Stimulated activated naive CD4-positive, alpha-beta T cell treated with Interleukin-2 at 50 U/mL for 16 hours (primary cell): ENCODE results near the gene XPR1.
"Not testable (repeated sequence)": the region's sequence is repeated elsewhere in the genome, so short reads cannot be mapped to it uniquely, and the experiment has no call there.

ENCODE experiments used
- DNase-seq: peaks from one replicate; lab custom pipeline; 2025; lab: John Stamatoyannopoulos, UW

The XPR1 gene

DNA sequence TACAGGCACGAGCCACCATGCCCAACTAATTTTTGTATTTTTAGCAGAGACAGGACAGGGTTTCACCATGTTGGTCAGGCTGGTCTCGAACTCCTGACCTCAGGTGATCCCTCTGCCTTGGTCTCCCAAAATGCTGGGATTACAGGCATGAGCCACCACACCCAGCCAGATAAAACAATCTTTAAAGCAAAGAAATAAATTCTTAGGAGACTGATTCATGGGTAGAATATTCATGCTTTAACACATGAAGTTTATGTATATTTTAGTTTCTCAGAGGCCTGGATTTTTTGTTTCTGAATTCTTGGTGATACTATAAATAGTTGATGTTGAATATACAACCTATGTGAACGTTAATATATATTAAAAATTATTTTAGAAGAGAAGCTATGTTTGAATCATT, 153.5 kb downstream of the XPR1 start:
- no peak for DNase-seq

DNA sequence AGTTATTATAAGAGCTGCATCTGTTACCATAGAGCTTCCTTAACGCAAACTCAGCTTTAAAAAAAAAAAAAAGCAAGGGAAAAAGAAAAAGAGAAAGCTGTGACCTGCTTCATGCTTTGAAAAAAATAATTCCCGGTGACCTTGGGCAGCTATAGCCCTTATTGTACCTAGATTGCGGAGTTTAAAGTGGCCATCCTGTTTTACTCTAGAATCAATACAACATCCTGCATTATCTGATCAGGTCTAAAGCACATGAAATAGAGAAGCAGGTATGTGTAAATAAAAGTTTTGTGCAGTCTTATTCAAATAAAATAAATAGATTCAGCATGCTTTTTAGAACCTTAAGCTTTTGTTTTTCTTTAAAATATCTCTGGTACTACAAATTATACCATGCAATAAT, 154.1 kb downstream of the XPR1 start:
- no peak for DNase-seq

DNA sequence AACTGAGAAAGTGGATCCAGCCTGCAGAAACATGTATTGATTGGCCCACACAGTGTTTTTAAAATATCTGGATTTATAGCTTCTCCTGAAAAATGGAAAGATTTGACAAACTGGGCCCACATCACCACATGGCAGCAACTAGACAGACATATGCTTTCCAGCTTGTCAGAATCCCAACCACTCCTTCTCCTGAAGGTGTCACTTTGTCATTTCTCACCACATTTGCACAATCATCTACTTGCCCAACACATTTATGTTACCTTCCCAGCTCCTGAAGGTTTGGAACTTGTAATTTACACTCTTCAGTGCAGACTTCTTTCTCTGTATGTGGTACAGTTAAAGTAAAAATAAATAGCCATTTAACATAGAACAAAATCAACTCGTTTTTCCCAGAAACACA, 154.8 kb downstream of the XPR1 start:
- no peak for DNase-seq

DNA sequence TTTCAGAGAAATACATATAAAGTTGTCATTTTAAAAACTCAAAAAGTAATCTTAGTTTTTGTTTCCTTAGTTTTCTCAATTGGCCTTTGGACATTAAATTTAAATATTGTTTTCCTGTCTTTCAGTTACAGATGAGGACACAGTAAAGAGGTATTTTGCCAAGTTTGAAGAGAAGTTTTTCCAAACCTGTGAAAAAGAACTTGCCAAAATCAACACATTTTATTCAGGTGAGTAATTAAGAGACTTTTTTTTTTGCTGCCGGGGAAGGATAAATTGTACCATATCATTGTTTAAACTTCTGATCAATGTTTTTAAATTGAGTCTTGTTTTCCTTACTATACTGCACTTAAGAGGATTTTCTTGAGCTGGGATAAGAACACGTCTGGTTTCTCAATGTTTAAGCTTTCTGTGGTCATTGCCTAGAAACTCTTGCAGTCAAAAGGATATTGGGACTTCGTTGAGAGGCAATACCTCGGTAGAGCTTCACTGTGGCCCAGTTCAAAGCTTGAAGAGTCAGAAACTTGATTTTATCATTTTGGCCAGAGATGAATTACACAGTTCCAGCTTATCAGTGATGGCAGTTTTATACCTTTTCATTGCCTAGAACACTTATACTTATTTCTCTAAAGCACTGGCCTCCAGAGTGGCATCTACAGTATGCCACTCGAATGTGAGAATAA, 155.9 kb downstream of the XPR1 start:
- DNase-seq, result no peak

DNA sequence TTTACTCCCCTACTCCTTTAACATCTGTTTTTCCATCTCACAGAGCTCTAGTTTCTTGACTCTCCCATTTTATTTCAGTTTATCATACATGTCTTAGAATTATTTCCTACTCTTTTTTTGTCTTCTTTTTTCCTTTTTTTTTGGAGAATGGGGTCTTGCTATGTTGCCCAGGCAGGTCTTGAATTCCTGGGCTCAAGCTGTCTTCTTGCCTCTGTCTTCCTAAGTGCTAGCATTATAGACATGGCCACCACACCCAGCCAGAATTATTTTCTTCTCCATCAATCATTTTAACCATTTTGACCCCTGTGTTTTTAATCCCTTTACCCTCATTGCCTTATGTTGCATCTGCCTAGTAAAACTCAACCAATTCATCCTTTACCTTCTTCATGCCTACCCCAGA, 157.6 kb downstream of the XPR1 start:
- no peak for DNase-seq

DNA sequence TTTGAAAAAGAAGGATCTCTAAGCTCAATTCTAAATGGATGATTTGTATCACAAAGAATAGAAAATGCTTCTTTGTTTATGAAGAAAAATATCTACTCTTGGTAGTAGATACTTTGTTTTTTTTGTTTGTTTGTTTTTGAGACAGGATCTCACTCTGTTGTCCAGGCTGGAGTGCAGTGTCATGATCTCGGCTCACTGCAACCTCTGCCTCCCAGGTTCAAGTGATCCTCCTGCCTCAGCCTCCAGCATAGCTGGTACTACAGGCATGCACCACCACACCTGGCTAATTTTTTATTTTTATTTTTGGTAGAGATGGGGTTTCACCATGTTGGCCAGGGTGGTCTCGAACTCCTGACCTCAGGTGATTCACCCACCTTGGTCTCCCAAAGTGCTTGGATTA, 159.3 kb downstream of the XPR1 start:
- DNase-seq, result not testable (repeated sequence)

DNA sequence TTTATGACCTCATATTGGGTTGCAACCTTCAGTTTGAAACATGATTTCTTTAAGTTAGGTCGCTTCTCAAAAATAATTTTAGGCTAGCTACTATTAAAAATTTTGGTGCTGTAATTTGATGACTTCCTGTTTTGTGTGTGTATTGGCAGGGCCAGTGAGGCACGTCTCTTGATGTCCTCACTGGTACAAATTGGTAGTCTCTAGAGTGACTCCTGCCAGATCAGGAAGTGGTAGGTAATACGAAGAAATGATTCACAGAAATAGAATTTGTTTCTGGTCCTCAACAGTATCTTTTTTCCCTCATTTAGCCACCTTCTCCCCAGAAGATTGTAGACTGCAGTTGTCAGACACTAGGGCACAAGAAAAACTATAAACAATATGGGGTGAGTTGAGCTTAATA, 160.0 kb downstream of the XPR1 start:
- no peak for DNase-seq

DNA sequence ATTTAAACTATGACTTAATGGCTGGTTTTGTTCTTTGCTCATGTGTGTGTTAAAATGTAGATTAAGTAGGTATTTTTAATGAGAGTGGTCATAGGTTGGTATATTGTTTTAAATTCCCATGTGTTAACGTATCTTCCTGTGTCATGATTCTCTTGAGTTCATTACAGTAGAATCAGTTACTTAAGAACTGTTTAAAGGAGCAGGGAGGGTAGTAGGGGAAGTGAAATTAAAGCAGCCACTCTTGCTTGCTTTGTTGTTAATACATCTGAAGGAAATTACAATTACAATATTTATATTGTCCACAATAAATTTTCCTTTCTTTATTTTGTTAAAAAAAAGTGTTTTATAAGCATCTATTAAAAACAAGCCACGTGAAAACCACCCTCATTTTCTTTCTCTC, 161.6 kb downstream of the XPR1 start:
- DNase-seq, result no peak

DNA sequence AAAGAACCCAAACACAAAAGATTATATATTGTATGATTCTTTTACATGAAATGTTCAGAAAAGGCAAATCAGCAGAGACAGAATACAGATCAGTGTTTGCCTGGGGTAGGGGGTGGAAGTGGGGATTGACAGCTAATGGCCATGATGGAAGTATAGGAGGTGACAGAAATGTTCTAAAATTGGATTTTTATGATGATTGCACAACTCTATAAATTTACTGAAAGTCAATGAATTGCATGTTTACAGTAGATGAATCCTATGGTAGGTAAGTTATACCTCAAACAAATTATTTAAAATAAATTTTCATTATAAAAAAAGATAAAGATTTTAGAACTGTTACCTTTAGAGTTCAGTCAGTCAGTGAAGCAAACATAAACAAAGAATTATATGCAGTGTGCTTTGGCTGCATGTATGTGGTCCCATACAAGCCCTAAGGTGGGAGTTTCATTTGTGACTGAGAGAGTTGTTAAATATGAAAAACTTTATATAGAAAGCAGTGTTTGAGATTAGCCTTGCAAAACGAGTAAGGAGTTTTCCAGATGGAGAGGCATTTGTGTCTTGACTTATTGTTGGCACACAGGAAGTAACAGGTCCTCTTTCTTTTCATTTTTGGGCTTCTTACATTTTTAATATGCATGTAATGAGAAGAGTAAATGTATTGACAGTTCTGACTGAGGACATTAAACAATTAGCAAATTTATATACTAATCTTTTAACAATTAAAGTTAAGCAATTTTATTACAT, 165.2 kb downstream of the XPR1 start:
- DNase-seq, result no peak

GRCh38 chr1:180800945-180801344, 169.1 kb downstream of the XPR1 start:
- DNase-seq, result no peak

GRCh38 chr1:180802813-180803212, 171.0 kb downstream of the XPR1 start:
- DNase-seq, result no peak

DNA sequence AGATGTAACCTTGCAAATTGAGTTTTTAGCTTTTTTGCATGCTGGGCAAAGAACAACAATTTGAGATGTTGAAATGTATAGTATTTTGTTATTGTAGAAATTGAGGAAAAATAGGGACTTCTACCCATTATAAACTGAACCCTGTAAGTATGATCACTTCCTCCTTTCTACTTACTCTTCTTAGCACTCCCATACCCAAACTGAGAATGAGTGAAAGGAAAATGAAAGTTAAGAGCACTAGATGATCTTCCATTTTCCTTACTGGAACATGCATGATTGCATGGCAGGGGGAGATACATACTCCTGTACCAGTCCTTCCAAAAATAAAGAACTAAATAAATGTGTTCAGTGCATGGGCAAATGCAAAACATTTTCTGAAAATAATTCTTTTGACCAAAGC, 173.5 kb downstream of the XPR1 start:
- DNase-seq, result no peak

DNA sequence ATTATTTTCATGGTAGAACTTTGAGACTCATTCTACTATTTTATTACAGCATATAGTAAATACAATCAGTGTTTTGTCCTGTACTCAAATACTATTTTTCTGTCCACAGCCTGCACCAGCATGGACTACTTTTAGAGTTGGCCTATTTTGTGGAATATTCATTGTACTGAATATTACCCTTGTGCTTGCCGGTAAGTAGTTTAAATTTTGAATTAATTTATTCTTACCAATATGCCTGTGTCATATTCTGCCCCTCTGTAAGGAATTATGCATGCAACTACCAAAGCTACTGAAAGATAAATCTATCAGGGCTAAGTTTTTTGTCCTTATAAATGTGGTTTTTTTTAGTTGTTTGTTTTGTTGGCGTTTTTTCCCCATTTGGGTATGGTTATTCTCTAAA, 179.5 kb downstream of the XPR1 start:
- DNase-seq, result no peak

DNA sequence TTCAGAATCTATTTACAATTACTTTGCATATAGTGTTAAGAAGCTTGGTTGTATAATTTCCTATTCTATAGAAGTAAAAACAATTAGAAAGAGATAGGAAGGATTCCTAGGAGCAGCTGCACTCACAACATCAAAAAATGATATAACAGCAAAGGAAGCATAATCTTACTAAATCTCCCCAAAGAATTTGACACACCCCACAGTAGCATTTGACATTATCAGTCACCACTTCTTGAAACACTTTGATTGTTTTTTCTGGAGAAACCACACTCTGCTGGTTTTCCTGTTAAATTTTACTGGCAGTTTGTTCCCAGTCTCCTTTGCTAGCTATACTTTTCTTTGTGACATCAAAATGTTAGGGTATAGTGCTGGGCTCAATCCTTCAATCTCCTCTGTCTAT, 180.1 kb downstream of the XPR1 start:
- DNase-seq, result no peak

DNA sequence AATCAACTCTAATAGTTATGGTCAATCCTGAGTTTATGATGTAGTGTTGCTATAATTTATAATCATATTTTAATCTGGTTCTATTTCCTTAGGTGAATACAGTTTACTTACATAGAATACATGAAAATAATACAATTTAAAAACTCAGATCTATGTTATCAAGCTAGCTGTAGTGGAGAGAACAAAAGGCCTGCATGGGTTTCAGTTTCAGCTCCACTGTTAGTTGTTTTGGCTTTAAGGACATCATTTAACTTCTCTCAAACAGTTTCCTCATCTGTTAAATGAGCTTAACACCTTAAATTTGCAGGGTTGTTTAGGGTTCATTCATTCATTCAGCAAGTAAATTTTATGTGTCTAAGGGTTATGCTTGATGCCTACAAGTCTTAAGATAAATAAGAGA, 182.4 kb downstream of the XPR1 start:
- DNase-seq, result no peak

DNA sequence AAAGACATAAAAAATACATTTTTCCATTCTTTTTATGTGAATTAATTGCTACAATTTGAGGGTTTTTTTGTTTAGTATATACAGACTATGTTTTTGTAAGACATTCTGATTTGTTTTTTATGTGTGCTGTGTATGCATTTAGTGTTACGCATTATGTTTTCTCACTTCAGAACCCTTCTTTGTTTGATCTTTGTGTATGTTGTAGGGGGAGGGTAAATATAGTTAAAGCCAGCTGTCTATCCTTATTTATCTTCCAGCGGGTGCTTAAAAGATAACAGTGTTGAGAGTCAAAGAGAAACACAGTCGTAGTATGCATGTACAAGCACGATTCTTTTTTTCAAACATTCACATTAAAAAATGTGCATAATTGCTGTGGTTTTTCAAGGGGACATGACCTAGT, 183.4 kb downstream of the XPR1 start:
- DNase-seq, result no peak

- DNase-seq, result no peak
Measured at GRCh38 chr1:180816132-180816531, 184.3 kb downstream of the XPR1 start.

- DNase-seq, result no peak
Measured at GRCh38 chr1:180821970-180822369, 190.1 kb downstream of the XPR1 start.

DNA sequence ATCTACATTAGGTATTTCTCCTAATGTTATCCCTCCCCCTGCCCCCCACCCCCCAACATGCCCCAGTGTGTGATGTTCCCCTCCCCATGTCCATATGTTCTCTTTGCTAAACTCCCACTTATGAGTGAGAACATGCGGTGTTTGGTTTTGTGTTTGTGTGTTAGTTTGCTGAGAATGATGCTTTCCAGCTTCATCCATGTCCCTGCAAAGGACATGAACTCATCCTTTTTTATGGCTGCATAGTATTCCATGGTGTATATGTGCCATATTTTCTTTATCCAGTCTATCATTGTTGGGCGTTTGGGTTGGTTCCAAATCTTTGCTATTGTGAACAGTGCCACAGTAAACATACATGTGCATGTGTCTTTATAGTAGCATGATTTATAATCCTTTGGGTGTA, 199.7 kb downstream of the XPR1 start:
- not testable (repeated sequence) for DNase-seq

DNA sequence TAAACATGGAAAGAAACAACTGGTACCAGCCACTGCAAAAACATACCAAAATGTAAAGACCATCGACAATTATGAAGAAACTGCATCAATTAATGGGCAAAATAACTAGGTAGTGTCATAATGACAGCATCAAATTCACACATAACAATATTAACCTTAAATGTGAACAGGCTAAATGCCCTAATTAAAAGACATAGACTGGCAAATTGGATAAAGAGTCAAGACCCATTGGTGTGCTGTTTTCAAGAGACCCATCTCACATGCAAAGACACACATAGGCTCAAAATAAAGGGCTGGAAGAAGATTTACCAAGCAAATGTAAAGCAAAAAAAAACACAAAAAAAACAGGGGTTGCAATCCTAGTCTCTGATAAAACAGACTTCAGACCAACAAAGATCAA, 201.4 kb downstream of the XPR1 start:
- DNase-seq, result not testable (repeated sequence)

GRCh38 chr1:180836449-180836848, 204.6 kb downstream of the XPR1 start:
- DNase-seq, result no peak

GRCh38 chr1:180837020-180837419, 205.2 kb downstream of the XPR1 start:
- DNase-seq, result no peak

DNA sequence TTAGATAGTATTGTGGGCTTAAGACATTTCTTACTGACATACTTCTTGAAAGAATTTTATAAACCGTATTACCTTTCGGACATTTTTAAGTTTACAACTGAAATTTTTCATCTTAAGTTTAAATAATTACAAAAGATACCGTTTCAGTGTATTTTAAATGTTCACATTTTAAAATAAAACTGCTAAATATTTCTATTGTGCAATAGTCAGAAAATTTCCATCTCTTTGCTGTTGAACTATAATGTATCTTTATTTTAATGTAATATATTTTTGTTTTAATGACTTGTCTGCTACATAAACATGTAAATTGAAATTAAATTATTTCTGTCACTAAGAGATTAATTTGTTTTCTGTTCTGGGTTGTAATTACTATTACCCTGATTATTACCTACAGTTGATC, 206.7 kb downstream of the XPR1 start:
- no peak for DNase-seq

GRCh38 chr1:180839547-180839946, 207.7 kb downstream of the XPR1 start:
- DNase-seq, result no peak
